ELR (cell line): ENCODE data around the gene GLT1D1.
A peak's percentile ranks its signal among the peaks of the same experiment; 100 is the strongest.
"Not testable (repeated sequence)": the region's sequence is repeated elsewhere in the genome, so short reads cannot be mapped to it uniquely, and the experiment has no call there.

Source experiments
- DNase-seq: peaks from one replicate; pipeline ENCODE4 v3.0.0-alpha.2; 2015; ENCODE audit warnings: low read depth

GLT1D1 gene

GRCh38 chr12:128820723-128821432 lies 32.4 kb upstream of the GLT1D1 start:
- DNase-seq: no peak

DNA sequence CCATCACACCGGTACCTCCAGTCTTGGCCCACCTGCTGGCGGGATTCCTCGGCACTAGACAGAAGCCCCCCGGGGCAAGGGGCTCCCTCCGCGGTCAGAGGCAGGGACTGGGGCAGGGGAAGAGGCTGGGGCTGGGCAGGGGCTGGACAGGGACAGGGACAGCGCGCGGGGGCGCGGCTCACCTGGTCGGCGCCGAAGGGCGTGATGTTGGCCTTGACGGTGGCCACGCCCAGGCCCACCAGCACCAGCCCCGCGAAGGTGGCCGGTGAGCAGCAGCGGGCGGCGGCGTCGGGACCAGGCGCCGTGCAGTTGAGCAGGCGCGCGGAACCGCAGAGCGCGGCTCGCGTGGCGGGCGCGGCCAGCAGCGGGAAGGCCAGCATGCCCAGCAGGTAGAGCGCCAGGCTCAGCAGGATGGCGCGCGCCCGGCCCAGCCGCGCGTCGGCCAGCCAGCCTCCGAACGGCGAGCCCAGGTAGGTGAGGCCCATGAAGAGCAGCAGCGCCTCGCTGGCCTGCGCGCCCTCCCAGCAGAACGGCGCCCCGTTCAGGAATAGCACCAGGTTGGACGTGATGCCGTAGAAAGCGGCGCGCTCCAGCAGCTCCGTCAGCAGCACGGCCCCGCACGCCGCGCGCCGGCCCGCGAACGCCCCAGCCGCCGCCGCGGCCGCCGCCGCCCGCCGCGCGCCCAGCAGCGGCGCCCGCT lies 29.9 kb upstream of the GLT1D1 start:
- peak; percentile 38 for DNase-seq

DNA sequence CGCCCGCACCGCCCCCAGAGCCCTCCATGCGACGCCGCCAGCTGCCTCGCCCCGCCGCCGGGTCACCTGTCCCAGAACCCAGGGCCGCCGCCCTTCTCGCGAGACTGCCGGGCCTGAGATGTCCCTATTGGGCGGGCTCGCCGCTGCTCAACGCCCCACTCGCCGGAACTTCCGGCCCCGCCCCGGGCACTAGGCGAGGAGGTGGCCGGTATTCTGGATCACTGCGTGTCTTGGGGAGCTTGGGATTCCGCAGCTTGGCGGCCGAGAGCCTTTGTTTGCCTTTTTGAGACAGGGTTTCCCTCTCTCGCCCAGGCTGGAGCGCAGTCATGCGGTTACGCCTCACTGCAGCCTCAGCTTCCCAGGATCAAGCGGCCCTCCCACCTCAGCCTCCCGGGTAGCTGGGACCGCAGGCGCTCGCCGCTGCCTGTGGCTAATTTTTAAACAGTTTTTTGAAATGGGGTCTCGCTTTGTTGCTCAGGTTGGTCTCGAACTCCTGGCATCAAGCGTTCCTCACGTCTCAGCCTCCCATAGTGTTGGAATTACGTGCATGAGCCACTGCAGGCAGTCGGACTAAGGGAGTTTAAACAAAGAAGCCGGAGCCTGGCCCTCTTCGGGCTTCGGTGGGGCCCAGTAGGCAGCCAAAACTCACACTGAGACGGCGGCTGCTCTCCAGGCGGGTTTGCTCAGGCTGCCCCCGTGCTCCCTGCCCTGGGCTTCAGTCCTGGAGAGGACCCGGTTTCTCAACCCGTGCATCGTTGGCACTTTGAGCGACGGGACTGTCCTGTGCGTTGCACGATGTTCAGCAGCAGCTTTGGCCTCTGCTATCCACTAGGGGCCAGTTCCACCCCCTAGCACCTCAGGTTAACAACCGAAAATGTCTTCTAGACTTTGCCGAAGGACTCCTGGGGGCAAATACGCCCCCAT lies 29.1 kb upstream of the GLT1D1 start, which contains the start of gene SLC15A4:
SLC15A4 (minus strand) TSS at position 43 of the 924 bp plus-strand sequence; CDS start at position 28, 15 bp downstream.
- peak; percentile 91 for DNase-seq

GRCh38 chr12:128825835-128826234 lies 27.4 kb upstream of the GLT1D1 start:
- no peak for DNase-seq

DNA sequence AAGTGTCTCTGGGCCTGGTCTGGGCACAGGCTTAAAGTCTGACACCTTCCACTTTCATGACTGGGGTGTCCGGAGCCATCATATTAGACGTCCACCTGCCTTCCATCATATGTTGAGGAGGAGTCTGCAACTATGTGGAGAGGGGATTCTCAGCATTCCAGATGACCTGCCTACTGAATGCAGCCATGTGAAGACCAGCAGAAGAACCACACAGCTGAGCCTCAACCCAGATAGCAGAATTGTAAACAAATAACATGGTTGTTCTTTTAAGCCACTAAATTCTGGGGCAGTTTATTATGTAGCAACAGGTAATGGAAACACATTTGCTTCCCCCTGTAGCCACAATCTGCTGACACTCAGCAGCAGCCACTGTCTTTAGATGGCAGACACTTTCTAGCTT lies 25.6 kb upstream of the GLT1D1 start:
- no peak for DNase-seq

DNA sequence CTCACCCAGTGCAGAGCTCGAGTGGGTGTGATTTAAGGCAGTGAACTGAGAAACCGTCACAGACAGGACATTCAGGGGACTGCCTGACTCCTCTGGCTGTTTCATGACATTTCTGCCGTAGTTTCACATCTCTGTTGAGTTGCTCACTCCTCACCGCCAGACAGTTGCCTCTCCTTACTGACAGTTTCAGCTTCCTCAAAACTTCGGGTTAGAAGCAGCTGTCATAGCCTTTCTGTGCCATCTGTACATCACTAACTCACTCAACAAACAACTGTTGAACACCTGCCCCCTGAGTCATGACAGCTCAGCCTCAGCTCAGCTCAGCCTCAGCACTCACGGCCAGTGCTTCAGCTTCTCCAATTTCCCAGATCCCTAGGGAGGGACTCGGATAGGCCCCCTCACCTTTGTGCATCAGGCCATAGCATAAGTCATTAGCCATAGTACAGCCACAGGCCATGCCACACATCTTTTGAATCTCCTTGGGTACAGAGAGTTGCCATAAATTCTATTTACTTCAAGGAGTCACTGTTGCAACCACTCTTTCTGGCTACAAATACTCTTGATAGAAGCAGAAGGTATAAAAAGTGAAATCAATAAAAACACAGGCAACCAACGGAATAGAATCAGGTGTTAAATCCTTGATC lies 23.3 kb upstream of the GLT1D1 start:
- DNase-seq: no peak

DNA sequence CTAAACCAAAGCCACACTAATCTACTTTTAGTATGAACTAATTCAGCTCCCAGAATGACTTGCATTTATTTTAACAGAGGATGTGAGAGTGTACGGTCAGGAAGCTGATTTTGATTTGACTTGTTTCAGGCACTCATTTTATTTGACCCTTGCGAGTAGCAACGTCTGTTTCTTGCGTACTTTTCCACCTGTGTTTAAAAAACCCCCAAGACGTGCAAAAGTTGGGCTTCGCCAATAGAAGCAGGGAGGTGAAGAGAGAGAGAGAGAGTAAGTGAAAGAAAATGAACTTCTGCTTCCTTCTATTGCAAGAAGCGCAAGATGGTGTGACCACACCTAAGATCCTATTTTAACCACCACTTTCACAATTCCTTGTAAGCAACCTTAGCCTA lies 22.8 kb upstream of the GLT1D1 start:
- no peak for DNase-seq

DNA sequence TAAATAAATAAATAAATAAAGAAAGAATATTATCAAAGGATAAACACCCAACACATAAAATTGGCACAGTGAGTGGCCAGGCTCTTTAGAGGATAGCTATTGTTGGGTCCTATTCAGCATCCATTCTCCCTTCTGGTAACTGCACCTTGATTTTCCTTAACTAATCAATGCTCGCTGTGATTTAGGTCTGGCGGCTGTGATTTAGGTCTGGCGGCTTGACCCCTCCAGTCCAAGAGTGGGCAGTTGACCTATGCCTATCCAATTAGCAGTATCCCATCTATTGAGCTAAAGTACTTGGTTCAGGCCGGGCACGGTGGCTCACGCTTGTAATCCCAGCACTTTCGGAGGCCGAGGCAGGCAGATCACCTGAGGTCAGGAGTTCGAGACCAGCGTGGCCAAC lies 19.9 kb upstream of the GLT1D1 start:
- DNase-seq: no peak

DNA sequence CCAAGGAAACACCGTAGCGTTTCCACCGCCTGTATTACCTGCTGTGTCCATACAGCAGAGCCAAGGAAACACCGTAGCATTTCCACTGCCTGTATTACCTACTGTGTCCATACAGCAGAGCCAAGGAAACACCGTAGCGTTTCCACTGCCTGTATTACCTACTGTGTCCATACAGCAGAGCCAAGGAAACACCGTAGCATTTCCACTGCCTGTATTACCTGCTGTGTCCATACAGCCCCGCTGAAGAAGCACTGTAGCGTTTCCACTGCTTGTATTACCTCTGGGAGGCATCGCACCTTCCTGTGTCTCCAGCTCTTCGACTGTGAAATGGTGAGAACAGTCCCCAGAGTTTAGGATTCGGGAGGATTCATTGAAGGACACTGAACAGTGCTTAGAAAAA lies 13.4 kb upstream of the GLT1D1 start:
- not testable (repeated sequence) for DNase-seq

DNA sequence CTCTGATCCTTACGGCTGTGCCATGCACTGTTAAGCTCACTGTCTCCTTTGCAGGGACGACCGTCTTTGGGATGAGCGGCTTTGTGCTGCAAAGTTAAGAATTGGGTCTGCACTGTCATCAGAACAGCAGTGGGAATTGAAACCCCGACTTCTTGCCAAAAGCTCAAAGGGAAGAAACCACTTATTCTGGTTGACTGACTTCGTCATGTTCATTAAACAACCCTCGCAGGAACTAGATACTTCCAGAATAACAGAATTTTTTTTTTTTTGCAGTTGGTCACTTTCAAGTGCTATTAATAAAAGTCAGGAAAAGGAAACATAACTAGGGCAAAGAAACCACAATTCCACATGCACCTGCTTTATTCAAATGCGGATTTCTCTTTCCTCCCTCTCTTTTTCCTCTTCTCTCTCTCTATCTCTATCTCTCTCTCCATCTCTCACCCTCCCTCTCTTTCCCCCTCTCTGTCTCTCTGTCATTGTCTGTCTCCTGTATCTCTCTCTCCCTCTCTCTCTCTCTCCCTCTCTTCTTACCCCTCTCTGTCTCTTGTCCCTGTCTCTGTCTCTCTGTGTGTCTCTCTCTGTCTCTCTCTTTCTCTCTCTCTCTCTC lies 12.3 kb upstream of the GLT1D1 start:
- no peak for DNase-seq

- no peak for DNase-seq
Measured at GRCh38 chr12:128842579-128842978, 10.7 kb upstream of the GLT1D1 start.

DNA sequence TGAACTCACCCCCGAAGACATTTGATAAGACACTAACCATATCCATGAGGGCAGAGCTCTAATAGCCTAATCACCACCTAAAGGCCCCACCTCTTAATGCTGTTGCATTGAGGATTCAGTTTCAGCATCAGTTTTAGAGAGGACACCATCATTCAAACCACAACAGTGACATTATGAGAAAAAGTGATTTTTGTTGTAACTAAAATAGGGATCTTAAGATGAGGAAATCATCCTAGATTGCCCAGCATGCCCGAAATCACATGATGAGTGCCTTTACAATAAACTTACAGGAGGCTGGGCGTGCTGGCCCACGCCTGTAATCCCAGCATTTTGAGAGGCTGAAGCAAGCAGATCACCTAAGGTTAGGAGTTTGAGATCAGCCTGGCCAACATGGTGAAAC lies 9.7 kb upstream of the GLT1D1 start:
- no peak for DNase-seq

GRCh38 chr12:128844031-128844635 lies 9.1 kb upstream of the GLT1D1 start:
- DNase-seq: no peak

DNA sequence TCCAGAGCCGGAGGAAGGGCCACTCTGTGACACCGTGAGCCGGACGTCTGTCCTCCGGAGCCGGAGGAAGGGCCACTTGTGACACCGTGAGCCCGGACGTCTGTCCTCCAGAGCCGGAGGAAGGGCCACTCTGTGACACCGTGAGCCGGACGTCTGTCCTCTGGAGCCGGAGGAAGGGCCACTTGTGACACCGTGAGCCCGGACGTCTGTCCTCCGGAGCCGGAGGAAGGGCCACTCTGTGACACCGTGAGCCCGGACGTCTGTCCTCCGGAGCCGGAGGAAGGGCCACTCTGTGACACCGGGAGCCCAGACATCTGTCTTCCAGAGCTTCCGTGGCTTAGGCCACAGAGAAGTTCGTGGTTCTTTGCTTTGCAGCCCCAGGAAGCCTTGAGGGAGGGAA lies 6.6 kb upstream of the GLT1D1 start:
- DNase-seq: not testable (repeated sequence)

GRCh38 chr12:128848371-128848770 lies 4.9 kb upstream of the GLT1D1 start:
- no peak for DNase-seq

GRCh38 chr12:128849806-128850205 lies 3.5 kb upstream of the GLT1D1 start:
- not testable (repeated sequence) for DNase-seq

DNA sequence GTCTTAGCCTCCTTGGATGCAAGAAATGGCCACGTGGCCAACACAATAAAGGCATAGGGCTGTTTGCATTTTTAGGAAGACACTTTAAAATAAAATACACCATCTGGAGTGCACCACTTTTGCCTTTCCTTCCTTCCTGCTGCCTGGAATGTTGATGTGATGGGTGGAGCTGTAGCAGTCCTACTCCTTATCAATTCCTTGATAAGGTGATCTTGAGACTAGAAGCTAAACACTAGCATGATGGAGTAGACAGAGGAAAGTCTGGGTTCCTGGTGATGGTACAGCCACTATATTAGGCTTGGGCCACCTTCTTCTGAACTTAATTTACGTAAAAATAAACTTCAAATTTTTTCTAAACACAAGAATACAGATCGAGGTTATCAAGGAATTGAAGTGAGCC lies 2.9 kb upstream of the GLT1D1 start:
- DNase-seq: no peak

DNA sequence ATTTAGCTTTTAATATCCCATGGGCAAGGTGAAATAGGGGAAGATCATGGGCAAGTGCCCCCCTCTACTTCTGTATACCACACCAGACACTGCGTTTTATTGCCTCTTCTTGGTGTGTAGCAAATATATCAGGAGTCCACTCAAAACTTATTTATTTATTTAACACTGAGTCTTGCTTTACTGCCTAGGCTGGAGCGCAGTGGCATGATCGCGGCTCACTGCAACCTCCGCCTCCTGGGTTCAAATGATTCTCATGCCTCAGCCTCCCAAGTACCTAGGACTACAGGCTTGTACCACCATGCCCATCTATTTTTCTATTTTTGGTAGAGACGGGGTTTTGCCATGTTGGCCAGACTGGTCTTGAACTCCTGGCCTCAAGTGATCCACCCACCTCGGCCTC lies 1.8 kb upstream of the GLT1D1 start:
- DNase-seq: not testable (repeated sequence)

GRCh38 chr12:128852026-128852698 lies 1.1 kb upstream of the GLT1D1 start:
- DNase-seq: no peak

DNA sequence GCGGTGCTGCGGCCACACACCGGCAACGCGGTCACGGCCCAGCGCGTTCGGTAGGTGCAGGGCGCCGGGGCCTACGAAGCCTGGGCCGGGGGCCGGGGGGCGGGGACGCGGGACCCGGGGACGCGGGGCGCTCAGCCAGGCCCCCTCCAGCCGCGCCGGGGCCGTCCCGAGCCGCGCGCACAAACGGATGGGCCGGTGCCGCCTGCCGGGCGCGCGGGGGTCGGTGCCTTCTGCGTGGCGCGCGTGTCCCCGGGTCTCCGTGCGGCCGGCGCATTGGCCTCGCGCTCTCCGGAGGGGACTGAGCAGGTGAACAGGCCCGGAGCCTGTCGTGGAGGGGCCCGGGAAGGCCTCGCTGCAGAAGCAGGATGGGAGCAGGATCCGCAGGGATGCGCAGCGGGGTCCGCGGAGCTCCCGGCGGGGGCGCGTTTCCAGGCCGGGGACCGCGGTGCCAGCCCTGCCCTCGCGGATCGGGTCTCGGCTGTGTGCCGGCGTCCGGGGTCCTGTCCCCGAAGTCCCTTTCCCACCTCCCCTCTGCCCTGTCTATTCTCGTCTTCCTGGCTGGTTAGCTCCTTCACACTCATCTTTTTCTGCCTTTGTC lies 421 bp downstream of the GLT1D1 start:
- no peak for DNase-seq
